Measurements from ENCODE around the gene ARF1. TPM values are rescaled to one million over a fixed set of nuclear protein-coding genes. Genes with fewer than 3 reads are reported as not detected.

Gene ARF1
- total RNA-seq, 2 donors from 2014 or later: 478 to 512 TPM

- Histone ChIP-seq H3K9me3 (no peaks in the 10 kb centered on the region), H3K27me3 (replicated peaks; ENCODE audit: insufficient read depth) (no peaks in the 10 kb centered on the region), H3K4me1 (replicated peaks) (peaks cover 8% of the 10 kb centered on the region), H3K27ac (no peak overlapping the region), H3K36me3 (peaks cover 9 to 23% of the 10 kb centered on the region in 2 donors), H3K4me3 (no peak overlapping the region)
- DNase-seq (ENCODE audit: low spot score): no peak
- intact Hi-C loops (cut with DNase I): no loop called here
- 87% methylated on average over 33 of the region's 34 CpGs for WGBS
- TF ChIP-seq POLR2AphosphoS5 (IDR thresholded peaks at IDR 0.05): no peak
- TF ChIP-seq, protein P1, sequence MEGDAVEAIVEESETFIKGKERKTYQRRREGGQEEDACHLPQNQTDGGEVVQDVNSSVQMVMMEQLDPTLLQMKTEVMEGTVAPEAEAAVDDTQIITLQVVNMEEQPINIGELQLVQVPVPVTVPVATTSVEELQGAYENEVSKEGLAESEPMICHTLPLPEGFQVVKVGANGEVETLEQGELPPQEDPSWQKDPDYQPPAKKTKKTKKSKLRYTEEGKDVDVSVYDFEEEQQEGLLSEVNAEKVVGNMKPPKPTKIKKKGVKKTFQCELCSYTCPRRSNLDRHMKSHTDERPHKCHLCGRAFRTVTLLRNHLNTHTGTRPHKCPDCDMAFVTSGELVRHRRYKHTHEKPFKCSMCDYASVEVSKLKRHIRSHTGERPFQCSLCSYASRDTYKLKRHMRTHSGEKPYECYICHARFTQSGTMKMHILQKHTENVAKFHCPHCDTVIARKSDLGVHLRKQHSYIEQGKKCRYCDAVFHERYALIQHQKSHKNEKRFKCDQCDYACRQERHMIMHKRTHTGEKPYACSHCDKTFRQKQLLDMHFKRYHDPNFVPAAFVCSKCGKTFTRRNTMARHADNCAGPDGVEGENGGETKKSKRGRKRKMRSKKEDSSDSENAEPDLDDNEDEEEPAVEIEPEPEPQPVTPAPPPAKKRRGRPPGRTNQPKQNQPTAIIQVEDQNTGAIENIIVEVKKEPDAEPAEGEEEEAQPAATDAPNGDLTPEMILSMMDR (IDR thresholded peaks at IDR 0.05): no peak
- TF ChIP-seq POLR2A (IDR thresholded peaks at IDR 0.05): no peak
Observed at GRCh38 chr1:228097333-228098081, 15.0 kb downstream of the ARF1 start.

GRCh38 chr1:228098323-228098931 lies 15.9 kb downstream of the ARF1 start:
- H3K27ac ChIP-seq: no peak overlapping the region
- H3K4me3 ChIP-seq: no peak overlapping the region
- no peaks in the 10 kb centered on the region for H3K27me3 ChIP-seq (replicated peaks; ENCODE audit: insufficient read depth)
- H3K4me1 ChIP-seq (replicated peaks): peaks cover 3% of the 10 kb centered on the region
- no peaks in the 10 kb centered on the region for H3K9me3 ChIP-seq
- peaks cover 9 to 23% of the 10 kb centered on the region in 2 donors for H3K36me3 ChIP-seq
- DNase-seq (ENCODE audit: low spot score): no peak
- WGBS: 89% methylated on average over 28 of the region's 28 CpGs
- intact Hi-C loops (cut with DNase I): no loop called here
- TF ChIP-seq, protein P1 (IDR thresholded peaks at IDR 0.05): no peak
- TF ChIP-seq POLR2A (IDR thresholded peaks at IDR 0.05): no peak
- TF ChIP-seq POLR2AphosphoS5 (IDR thresholded peaks at IDR 0.05): no peak

DNA sequence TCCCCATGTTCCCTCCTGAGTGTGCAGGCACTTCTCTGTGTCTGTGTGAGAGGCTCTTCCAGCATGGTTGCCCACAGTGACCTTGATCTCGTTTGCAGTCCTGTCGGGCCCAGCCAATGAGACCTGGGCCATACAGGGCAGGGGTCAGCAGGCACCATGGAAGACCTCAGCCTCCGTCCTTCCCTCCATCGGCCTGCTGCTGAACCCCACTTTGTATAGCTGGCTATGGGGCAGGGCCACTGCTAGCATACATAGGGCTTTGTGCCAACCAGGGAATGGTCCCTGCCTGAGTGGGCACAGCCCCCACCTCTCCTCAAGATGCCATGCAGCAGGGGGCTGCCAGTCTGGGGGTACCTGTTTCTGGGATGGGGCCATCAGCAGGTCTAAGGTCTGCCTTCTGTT lies 16.8 kb downstream of the ARF1 start:
- TF ChIP-seq, protein P1 (IDR thresholded peaks at IDR 0.05): no peak
- TF ChIP-seq POLR2AphosphoS5 (IDR thresholded peaks at IDR 0.05) (no peak), POLR2A (IDR thresholded peaks at IDR 0.05) (no peak)
- H3K27me3 ChIP-seq (replicated peaks; ENCODE audit: insufficient read depth): no peaks in the 10 kb centered on the region
- DNase-seq (ENCODE audit: low spot score): no peak
- H3K27ac ChIP-seq: no peak overlapping the region
- no peaks in the 10 kb centered on the region for H3K9me3 ChIP-seq
- 50% methylated on average over 2 of the region's 4 CpGs for WGBS
- H3K4me1 ChIP-seq (replicated peaks): peaks cover 3% of the 10 kb centered on the region
- intact Hi-C loops (cut with DNase I): no loop called here
- peaks cover 9 to 23% of the 10 kb centered on the region in 2 donors for H3K36me3 ChIP-seq
- no peak overlapping the region for H3K4me3 ChIP-seq

GRCh38 chr1:228100822-228101613 lies 18.5 kb downstream of the ARF1 start:
- DNase-seq (ENCODE audit: low spot score): no peak
- H3K36me3 ChIP-seq: peaks cover 9 to 23% of the 10 kb centered on the region in 2 donors
- H3K27ac ChIP-seq: no peak overlapping the region
- H3K27me3 ChIP-seq (replicated peaks; ENCODE audit: insufficient read depth): no peaks in the 10 kb centered on the region
- intact Hi-C loops (cut with DNase I): no loop called here
- H3K4me3 ChIP-seq: no peak overlapping the region
- 73% methylated on average over 12 of the region's 12 CpGs for WGBS
- TF ChIP-seq POLR2AphosphoS5 (IDR thresholded peaks at IDR 0.05) (no peak), POLR2A (IDR thresholded peaks at IDR 0.05) (no peak)
- TF ChIP-seq, protein P1 (IDR thresholded peaks at IDR 0.05): no peak
- H3K9me3 ChIP-seq: no peaks in the 10 kb centered on the region
- peaks cover 3% of the 10 kb centered on the region for H3K4me1 ChIP-seq (replicated peaks)
